Endodermal cell (in vitro differentiated cells): ENCODE data around the gene TBRG1. TPM values are rescaled to one million over a fixed set of nuclear protein-coding genes. Genes with fewer than 3 reads are reported as not detected.

Experiments
- DNase-seq: peaks from one replicate; pipeline ENCODE4 v3.0.0-alpha.2; 2017
- H3K27ac ChIP-seq: 2 replicates; pipeline ENCODE4 v1.5.1; 2013; ENCODE audit warnings: mild to moderate bottlenecking, low read depth, low read length, moderate library complexity
- H3K27me3 ChIP-seq: 2 replicates; pipeline ENCODE4 v1.6.1; 2013; ENCODE audit warnings: mild to moderate bottlenecking, low read length, moderate library complexity; ENCODE audit not compliant: insufficient read depth, control insufficient read depth, poor library complexity, severe bottlenecking
- H3K36me3 ChIP-seq: 2 replicates; pipeline ENCODE4 v1.7.0; 2013; ENCODE audit warnings: mild to moderate bottlenecking, low read length, moderate library complexity; ENCODE audit not compliant: control insufficient read depth, insufficient read depth
- H3K4me1 ChIP-seq: one replicate; pipeline ENCODE4 v1.7.0; 2013; ENCODE audit warnings: low read length; ENCODE audit not compliant: control insufficient read depth, insufficient read depth
- H3K4me3 ChIP-seq: 2 replicates; pipeline ENCODE4 v1.5.1; 2013; ENCODE audit warnings: mild to moderate bottlenecking, low read length, moderate library complexity
- H3K9ac ChIP-seq: 2 replicates; pipeline ENCODE4 v1.6.1; 2013; ENCODE audit warnings: mild to moderate bottlenecking, low read length, moderate library complexity; ENCODE audit not compliant: poor library complexity, severe bottlenecking; ENCODE audit errors: extremely low read depth
- H3K9me3 ChIP-seq: 2 replicates; pipeline ENCODE4 v1.6.1; 2013; ENCODE audit warnings: mild to moderate bottlenecking, low read length, moderate library complexity; ENCODE audit not compliant: control insufficient read depth
- H3K27ac Mint-ChIP-seq: 2 replicates; pipeline ENCODE4 v1.8.0; 2020; ENCODE audit warnings: mixed read lengths
- H3K27me3 Mint-ChIP-seq: 2 replicates; pipeline ENCODE4 v1.8.0; 2021; ENCODE audit warnings: mild to moderate bottlenecking, mixed read lengths; ENCODE audit not compliant: insufficient read depth
- H3K36me3 Mint-ChIP-seq: 2 replicates; pipeline ENCODE4 v1.8.0; 2020; ENCODE audit warnings: low read depth, mixed read lengths
- H3K4me1 Mint-ChIP-seq: 2 replicates; pipeline ENCODE4 v1.8.0; 2020; ENCODE audit warnings: mixed read lengths
- H3K4me3 Mint-ChIP-seq: 2 replicates; pipeline ENCODE4 v1.8.0; 2020; ENCODE audit warnings: mild to moderate bottlenecking, moderate library complexity, mixed read lengths
- H3K9me3 Mint-ChIP-seq: 2 replicates; pipeline ENCODE4 v1.8.0; 2020; ENCODE audit warnings: mild to moderate bottlenecking, mixed read lengths
- CTCF ChIP-seq: fragments of 200-600 bp; sonication (generic); conservative IDR thresholded peaks from 2 replicates; pipeline ENCODE4 v1.5.0; 2021; ENCODE audit warnings: antibody characterized with exemption, mild to moderate bottlenecking
- WGBS, 2 experiments: methylation state at CpG; one replicate each; pipeline versions ENCODE4 v1.1.5 to v1.1.7; 2013; ENCODE audit warnings: missing lambda C conversion rate in 2 of 2, mixed read lengths in 1 of 2; ENCODE audit not compliant: insufficient coverage in 1 of 2, insufficient read length in 1 of 2; 5-methylcytosine and 5-hydroxymethylcytosine counted together
- long read RNA-seq, 4 experiments: library from polyadenylated mRNA in 2 of 4; library from RNA in 1 of 4; library from capped mRNA in 1 of 4; stranded (forward) in 3 of 4; unstranded in 1 of 4; transcript quantifications; one replicate each; pipeline ENCODE4 v2.0.0, GENCODE V29; 2020 to 2021; ENCODE audit warnings: inconsistent platforms in 1 of 4
- polyA plus RNA-seq, 2 experiments: library from polyadenylated mRNA; stranded (reverse); fragments of 50-300 nt; gene quantifications; one replicate each; pipeline ENCODE4 v1.2.3, GENCODE V29; 2013
- total RNA-seq, 2 donors: library from RNA; stranded (reverse); fragmentation: NEBNext Ultra II Directional in 1 of 2; extraction: Animal tissue kit (Norgen Biotek cat#: 25700) in 1 of 2; gene quantifications; 2 replicates in 1 of 2; 3 replicates in 1 of 2; pipeline ENCODE4 v1.2.1, GENCODE V29; 2021

TBRG1 gene
- 10 to 100 TPM; 30.9 to 31.3 TPM for total RNA-seq
- polyA plus RNA-seq (2013, experiment 1 of 2) = 30.5 TPM
- polyA plus RNA-seq (2013, experiment 2 of 2) = 26.8 TPM
- long read RNA-seq, experiment 1, full-length matches to known transcripts = 6 of 14 reads
- long read RNA-seq, experiment 1, partial matches to known transcripts = 3 of 14 reads
- long read RNA-seq, experiment 1, other reads (novel, unspliced or antisense) = 5 of 14 reads
- long read RNA-seq, experiment 2, full-length matches to known transcripts = 62 of 91 reads
- long read RNA-seq, experiment 2, partial matches to known transcripts = 5 of 91 reads
- long read RNA-seq, experiment 2, other reads (novel, unspliced or antisense) = 24 of 91 reads
- long read RNA-seq, experiment 3, full-length matches to known transcripts = 50 of 72 reads
- long read RNA-seq, experiment 3, partial matches to known transcripts = 1 of 72 reads
- long read RNA-seq, experiment 3, other reads (novel, unspliced or antisense) = 21 of 72 reads
- long read RNA-seq, experiment 4, full-length matches to known transcripts = 12 of 46 reads
- long read RNA-seq, experiment 4, partial matches to known transcripts = 8 of 46 reads
- long read RNA-seq, experiment 4, other reads (novel, unspliced or antisense) = 26 of 46 reads

- Histone ChIP-seq H3K4me1 (peaks cover 13% of the 10 kb centered on the region), H3K9ac (peak within 1 kb of the TSS; percentile 84), H3K9me3 (no peaks in the 10 kb centered on the region), H3K27ac (peak within 1 kb of the TSS; percentile 84), H3K27me3 (peaks cover 20% of the 10 kb centered on the region), H3K36me3 (peaks cover 34% of the 10 kb centered on the region), H3K4me3 (peak within 1 kb of the TSS; percentile 87)
- WGBS, 2 experiments = 1% methylated on average over 15 to 57 of the region's 57 CpGs
- Mint-ChIP-seq H3K27me3 (peaks cover 13% of the 10 kb centered on the region), H3K4me3 (peak within 1 kb of the TSS; percentile 95), H3K27ac (peak within 1 kb of the TSS; percentile 90), H3K36me3 (peaks cover 25% of the 10 kb centered on the region), H3K9me3 (no peaks in the 10 kb centered on the region), H3K4me1 (peaks cover 18% of the 10 kb centered on the region)
- no peak for TF ChIP-seq CTCF
- DNase-seq = peak; percentile 95
Measured at GRCh38 chr11:124622531-124623451, at the start of gene TBRG1. TSS of gene TBRG1 (plus strand) at chr11:124622864. CDS start at chr11:124623084, 220 bp downstream.

GRCh38 chr11:124577716-124578427 is 44.8 kb upstream of the TBRG1 start:
- Histone ChIP-seq H3K4me1 (peaks cover 19% of the 10 kb centered on the region), H3K4me3 (no peak overlapping the region), H3K9ac (no peak overlapping the region), H3K27me3 (no peaks in the 10 kb centered on the region), H3K9me3 (no peaks in the 10 kb centered on the region), H3K27ac (no peak overlapping the region), H3K36me3 (no peaks in the 10 kb centered on the region)
- DNase-seq = no peak
- Mint-ChIP-seq H3K36me3 (no peaks in the 10 kb centered on the region), H3K27me3 (no peaks in the 10 kb centered on the region), H3K9me3 (peaks cover 2% of the 10 kb centered on the region), H3K27ac (no peak overlapping the region), H3K4me1 (peaks cover 26% of the 10 kb centered on the region), H3K4me3 (no peak overlapping the region)
- WGBS, 2 experiments = 96 to 99% methylated on average over 6 of the region's 6 CpGs
- no peak for TF ChIP-seq CTCF

- Histone ChIP-seq H3K27me3 (no peaks in the 10 kb centered on the region), H3K9me3 (no peaks in the 10 kb centered on the region), H3K36me3 (no peaks in the 10 kb centered on the region), H3K4me3 (no peak overlapping the region), H3K4me1 (peaks cover 19% of the 10 kb centered on the region), H3K27ac (no peak overlapping the region), H3K9ac (no peak overlapping the region)
- DNase-seq = no peak
- Mint-ChIP-seq H3K9me3 (no peaks in the 10 kb centered on the region), H3K4me3 (no peak overlapping the region), H3K27ac (no peak overlapping the region), H3K27me3 (no peaks in the 10 kb centered on the region), H3K36me3 (no peaks in the 10 kb centered on the region), H3K4me1 (peaks cover 30% of the 10 kb centered on the region)
- TF ChIP-seq CTCF = no peak
- 85 to 87% methylated on average over 3 to 4 of the region's 4 CpGs for WGBS, 2 experiments
Measured at GRCh38 chr11:124578761-124579160, 43.9 kb upstream of the TBRG1 start.
